H9 (cell line): ENCODE results near the gene ATP6V1C2. TPM values are rescaled to one million over a fixed set of nuclear protein-coding genes. Genes with fewer than 3 reads are reported as not detected.

Experiments
- DNase-seq: peaks from one replicate; pipeline ENCODE4 v3.0.0-alpha.2; 2017
- H2AFZ ChIP-seq: one replicate; pipeline ENCODE4 v1.6.1; 2013; ENCODE audit warnings: mild to moderate bottlenecking, low read length, control low read depth, moderate library complexity
- H2AK5ac ChIP-seq: 2 replicates; pipeline ENCODE4 v1.6.1; 2013; ENCODE audit warnings: low read length, control low read depth, mixed read lengths; ENCODE audit not compliant: insufficient read length
- H2BK120ac ChIP-seq: one replicate; pipeline ENCODE4 v1.6.1; 2013; ENCODE audit warnings: low read depth, mild to moderate bottlenecking, low read length, control low read depth, inconsistent platforms; ENCODE audit not compliant: poor library complexity, severe bottlenecking
- H2BK12ac ChIP-seq: 2 replicates; pipeline ENCODE4 v1.6.1; 2013; ENCODE audit warnings: low read length, control low read depth, mixed read lengths, low read depth; ENCODE audit not compliant: insufficient read length
- H2BK15ac ChIP-seq: 2 replicates; pipeline ENCODE4 v1.6.1; 2013; ENCODE audit warnings: low read depth, low read length, control low read depth
- H2BK20ac ChIP-seq: one replicate; pipeline ENCODE4 v1.6.1; 2013; ENCODE audit warnings: low read depth, mild to moderate bottlenecking, low read length, control low read depth, inconsistent platforms; ENCODE audit not compliant: poor library complexity, severe bottlenecking
- H2BK5ac ChIP-seq: 2 replicates; pipeline ENCODE4 v1.6.1; 2013; ENCODE audit warnings: low read length, control low read depth, mixed read lengths; ENCODE audit not compliant: insufficient read length
- H3K14ac ChIP-seq: 2 replicates; pipeline ENCODE4 v1.6.1; 2013; ENCODE audit warnings: low read length, control low read depth; ENCODE audit not compliant: insufficient read depth
- H3K18ac ChIP-seq: 2 replicates; pipeline ENCODE4 v1.6.1; 2013; ENCODE audit warnings: low read depth, mild to moderate bottlenecking, mixed read lengths, low read length, control low read depth; ENCODE audit not compliant: insufficient read length
- H3K23ac ChIP-seq: 2 replicates; pipeline ENCODE4 v1.6.1; 2013; ENCODE audit warnings: low read length, control low read depth, mixed read lengths, low read depth; ENCODE audit not compliant: insufficient read length
- H3K23me2 ChIP-seq: 2 replicates; pipeline ENCODE4 v1.6.1; 2013; ENCODE audit warnings: low read depth, mild to moderate bottlenecking, mixed read lengths, low read length, control low read depth; ENCODE audit not compliant: insufficient read length, poor library complexity, severe bottlenecking
- H3K27ac ChIP-seq: 2 replicates; pipeline ENCODE4 v1.5.1; 2013; ENCODE audit warnings: low read length, control low read depth, mixed read lengths, low read depth; ENCODE audit not compliant: insufficient read length
- H3K27me3 ChIP-seq: 2 replicates; pipeline ENCODE4 v1.6.1; 2013; ENCODE audit warnings: low read length, control low read depth, inconsistent platforms; ENCODE audit not compliant: insufficient read depth
- H3K4ac ChIP-seq: 2 replicates; pipeline ENCODE4 v1.6.1; 2013; ENCODE audit warnings: low read depth, mild to moderate bottlenecking, control low read depth, inconsistent platforms, low read length, moderate library complexity
- H3K4me1 ChIP-seq: 2 replicates; pipeline ENCODE4 v1.6.1; 2013; ENCODE audit warnings: low read length, control low read depth, inconsistent platforms; ENCODE audit not compliant: insufficient read depth
- H3K4me2 ChIP-seq: 2 replicates; pipeline ENCODE4 v1.6.1; 2013; ENCODE audit warnings: low read length, control low read depth, mixed read lengths; ENCODE audit not compliant: insufficient read length, insufficient read depth
- H3K56ac ChIP-seq: 2 replicates; pipeline ENCODE4 v1.6.1; 2013; ENCODE audit warnings: low read depth, mild to moderate bottlenecking, mixed read lengths, low read length, control low read depth; ENCODE audit not compliant: insufficient read length
- H3K79me1 ChIP-seq: 2 replicates; pipeline ENCODE4 v1.6.1; 2013; ENCODE audit warnings: low read depth, mild to moderate bottlenecking, moderate library complexity, low read length, control low read depth, inconsistent platforms; ENCODE audit not compliant: insufficient read depth, poor library complexity, severe bottlenecking
- H3K79me2 ChIP-seq: 2 replicates; pipeline ENCODE4 v1.6.1; 2013; ENCODE audit warnings: low read length, control low read depth, inconsistent platforms; ENCODE audit not compliant: insufficient read depth
- H3K9ac ChIP-seq: 2 replicates; pipeline ENCODE4 v1.6.1; 2013; ENCODE audit warnings: low read length, control low read depth, mixed read lengths; ENCODE audit not compliant: insufficient read length; ENCODE audit errors: extremely low read depth
- H3K9me3 ChIP-seq: one replicate; pipeline ENCODE4 v1.6.1; 2013; ENCODE audit warnings: low read depth, low read length, inconsistent platforms; ENCODE audit not compliant: control insufficient read depth
- H3T11ph ChIP-seq: one replicate; pipeline ENCODE4 v1.6.1; 2013; ENCODE audit warnings: mild to moderate bottlenecking, low read length, control low read depth, inconsistent platforms
- H4K20me1 ChIP-seq: one replicate; pipeline ENCODE4 v1.6.1; 2013; ENCODE audit not compliant: control insufficient read depth, insufficient read length, insufficient read depth
- H4K5ac ChIP-seq: 2 replicates; pipeline ENCODE4 v1.6.1; 2013; ENCODE audit warnings: low read depth, mild to moderate bottlenecking, mixed read lengths, low read length, control low read depth; ENCODE audit not compliant: insufficient read length
- H4K8ac ChIP-seq: replicated peaks from 2 replicates; pipeline ENCODE4 v1.6.1; 2013; ENCODE audit warnings: low read length, control low read depth, mixed read lengths, low read depth; ENCODE audit not compliant: insufficient read length
- H4K91ac ChIP-seq: 2 replicates; pipeline ENCODE4 v1.6.1; 2013; ENCODE audit warnings: low read depth, mild to moderate bottlenecking, moderate library complexity, mixed read lengths, low read length, control low read depth; ENCODE audit not compliant: insufficient read length
- H3K27ac Mint-ChIP-seq, 3 experiments: 2 replicates in 2 of 3; 3 replicates in 1 of 3; pipeline ENCODE4 v1.8.0; 2020 to 2021; ENCODE audit warnings: mixed read lengths in 3 of 3, mild to moderate bottlenecking in 1 of 3, moderate library complexity in 1 of 3
- H3K27me3 Mint-ChIP-seq: 2 replicates; pipeline ENCODE4 v1.8.0; 2021; ENCODE audit warnings: low read depth, mild to moderate bottlenecking, moderate library complexity, mixed read lengths
- H3K36me3 Mint-ChIP-seq, 3 experiments: 2 replicates in 2 of 3; 3 replicates in 1 of 3; pipeline ENCODE4 v1.8.0; 2020 to 2021; ENCODE audit warnings: low read depth in 3 of 3, mixed read lengths in 3 of 3; ENCODE audit not compliant: insufficient read depth in 1 of 3
- H3K4me1 Mint-ChIP-seq, 2 experiments: 2 replicates each; pipeline ENCODE4 v1.8.0; 2020; ENCODE audit warnings: mixed read lengths in 2 of 2
- H3K4me3 Mint-ChIP-seq, 2 experiments: 2 replicates in 1 of 2; 3 replicates in 1 of 2; pipeline ENCODE4 v1.8.0; 2020 to 2021; ENCODE audit warnings: mild to moderate bottlenecking in 2 of 2, mixed read lengths in 2 of 2, moderate library complexity in 1 of 2
- H3K9me3 Mint-ChIP-seq, 2 experiments: 2 replicates in 1 of 2; 3 replicates in 1 of 2; pipeline ENCODE4 v1.8.0; 2020; ENCODE audit warnings: mild to moderate bottlenecking in 2 of 2, mixed read lengths in 2 of 2, moderate library complexity in 1 of 2
- WGBS: extraction: QIAGEN DNeasy Blood & Tissue Kit; methylation state at CpG from one replicate; pipeline ENCODE4 v1.1.7; 2013; ENCODE audit warnings: missing lambda C conversion rate, low lambda C conversion rate, mixed read lengths; ENCODE audit not compliant: insufficient read length; ENCODE audit errors: extremely low coverage; 5-methylcytosine and 5-hydroxymethylcytosine counted together
- total RNA-seq: library from RNA; stranded (reverse); gene quantifications from 2 replicates; pipeline ENCODE4 v1.2.1, GENCODE V29; 2021
- TF ChIP-seq, protein P1 (sequence below): fragments of 200-600 bp; sonication (generic); conservative IDR thresholded peaks from 3 replicates; pipeline ENCODE4 v1.8.0; 2021; ENCODE audit warnings: antibody characterized with exemption, mild to moderate bottlenecking

ATP6V1C2 gene
- total RNA-seq, 1 experiment from 2014 or later = 1.2 TPM

- no peak overlapping the region for H3K4ac ChIP-seq
- no peak overlapping the region for H3K4me3 Mint-ChIP-seq
- H3K23ac ChIP-seq = no peak overlapping the region
- no peaks in the 10 kb centered on the region for H3K79me2 ChIP-seq
- no peak overlapping the region for H2BK15ac ChIP-seq
- H2AFZ ChIP-seq = no peak overlapping the region
- H3K4me1 Mint-ChIP-seq = no peaks in the 10 kb centered on the region
- H3K36me3 Mint-ChIP-seq = peaks cover 81 to 96% (median 92%) of the 10 kb centered on the region in 3 experiments
- no peaks in the 10 kb centered on the region for H3K27me3 ChIP-seq
- no peaks in the 10 kb centered on the region for H3K23me2 ChIP-seq
- no peak overlapping the region for H3K56ac ChIP-seq
- H3K27ac Mint-ChIP-seq = no peak overlapping the region
- DNase-seq = no peak
- H3K27ac ChIP-seq = no peak overlapping the region
- WGBS = no CpG with 5 or more reads among the region's 8 CpGs
- TF ChIP-seq, protein P1, sequence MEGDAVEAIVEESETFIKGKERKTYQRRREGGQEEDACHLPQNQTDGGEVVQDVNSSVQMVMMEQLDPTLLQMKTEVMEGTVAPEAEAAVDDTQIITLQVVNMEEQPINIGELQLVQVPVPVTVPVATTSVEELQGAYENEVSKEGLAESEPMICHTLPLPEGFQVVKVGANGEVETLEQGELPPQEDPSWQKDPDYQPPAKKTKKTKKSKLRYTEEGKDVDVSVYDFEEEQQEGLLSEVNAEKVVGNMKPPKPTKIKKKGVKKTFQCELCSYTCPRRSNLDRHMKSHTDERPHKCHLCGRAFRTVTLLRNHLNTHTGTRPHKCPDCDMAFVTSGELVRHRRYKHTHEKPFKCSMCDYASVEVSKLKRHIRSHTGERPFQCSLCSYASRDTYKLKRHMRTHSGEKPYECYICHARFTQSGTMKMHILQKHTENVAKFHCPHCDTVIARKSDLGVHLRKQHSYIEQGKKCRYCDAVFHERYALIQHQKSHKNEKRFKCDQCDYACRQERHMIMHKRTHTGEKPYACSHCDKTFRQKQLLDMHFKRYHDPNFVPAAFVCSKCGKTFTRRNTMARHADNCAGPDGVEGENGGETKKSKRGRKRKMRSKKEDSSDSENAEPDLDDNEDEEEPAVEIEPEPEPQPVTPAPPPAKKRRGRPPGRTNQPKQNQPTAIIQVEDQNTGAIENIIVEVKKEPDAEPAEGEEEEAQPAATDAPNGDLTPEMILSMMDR = no peak
- no peak overlapping the region for H2BK20ac ChIP-seq
- no peak overlapping the region for H4K5ac ChIP-seq
- no peaks in the 10 kb centered on the region for H3K79me1 ChIP-seq
- H3K4me1 ChIP-seq = no peaks in the 10 kb centered on the region
- H4K20me1 ChIP-seq = no peaks in the 10 kb centered on the region
- no peak overlapping the region for H3K4me2 ChIP-seq
- no peak overlapping the region for H3K9ac ChIP-seq
- H2BK5ac ChIP-seq = no peak overlapping the region
- H2BK12ac ChIP-seq = no peak overlapping the region
- no peak overlapping the region for H4K8ac ChIP-seq
- H3K9me3 Mint-ChIP-seq = no peaks in the 10 kb centered on the region
- no peak overlapping the region for H4K91ac ChIP-seq
- H3T11ph ChIP-seq = no peak overlapping the region
- no peak overlapping the region for H2AK5ac ChIP-seq
- no peak overlapping the region for H3K18ac ChIP-seq
- no peak overlapping the region for H3K14ac ChIP-seq
- H3K9me3 ChIP-seq = no peaks in the 10 kb centered on the region
- H2BK120ac ChIP-seq = no peak overlapping the region
- H3K27me3 Mint-ChIP-seq = no peaks in the 10 kb centered on the region
Measured at GRCh38 chr2:10788855-10789254, 67.4 kb downstream of the ATP6V1C2 start.
